ENCODE data around the gene AMFR. TPM values are rescaled to one million over a fixed set of nuclear protein-coding genes. Genes with fewer than 3 reads are reported as not detected.
"Not testable (repeated sequence)": the region's sequence is repeated elsewhere in the genome, so short reads cannot be mapped to it uniquely, and the experiment has no call there.

Gene AMFR
- total and polyA plus RNA-seq, 2 of the 13 experiments (the other 11 are each of a cell fraction or from before 2014, with no cell fraction given): 52.9 to 108 TPM

DNA sequence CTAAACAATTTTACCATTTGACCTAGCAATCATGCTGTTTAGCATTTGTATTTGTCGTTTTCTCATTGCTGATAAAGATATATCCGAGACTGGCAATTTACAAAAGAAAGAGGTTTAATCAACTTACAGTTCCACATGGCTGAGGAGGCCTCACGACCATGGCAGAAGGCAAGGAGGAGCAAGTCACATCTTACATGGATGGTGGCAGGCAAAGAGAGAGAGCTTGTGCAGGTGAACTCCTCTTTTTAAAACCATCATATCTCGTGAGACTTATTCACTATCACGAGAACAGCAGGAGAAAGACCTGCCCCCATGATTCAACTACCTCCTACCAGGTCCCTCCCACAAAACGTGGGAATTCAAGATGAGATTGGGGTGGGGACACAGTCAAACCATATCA lies 46.3 kb downstream of the AMFR start:
- H3K4me3 ChIP-seq (replicated peaks in 1 of 3; ENCODE audit: insufficient read depth in 1 of 3, low read depth in 2 of 3, low read length in 3 of 3); in situ Hi-C loops (cut with HindIII; ENCODE audit: extremely low pct_ligation_motif_present, low pct_unique_long_range_greater_than_20kb); H3K4me2 ChIP-seq (ENCODE audit: low read depth, low read length); intact Hi-C loops (cut with micrococcal nuclease; ENCODE audit: unreplicated experiment); FAIRE-seq; CTCF ChIA-PET (ENCODE audit: low intra/inter-chr PET ratio, low total read pairs); POLR2A ChIA-PET; ATAC-seq; H3K9ac ChIP-seq (ENCODE audit: insufficient read depth, low read depth, low read length); H3K27me3 ChIP-seq (ENCODE audit: control insufficient read depth in 1 of 2, insufficient read depth in 2 of 2, low read length in 2 of 2); H3K79me2 ChIP-seq (ENCODE audit: insufficient read depth, low read length); BruUV-seq (replicated peaks); H2AFZ ChIP-seq (ENCODE audit: low read length); H4K20me1 ChIP-seq (ENCODE audit: insufficient read depth, low read length); H3K27ac ChIP-seq (ENCODE audit: extremely low read length, insufficient read depth, low read length); DNase-seq (ENCODE audit: low spot score): not testable (repeated sequence)
- Histone ChIP-seq H3K4me1 (ENCODE audit: insufficient read depth, low read length) (peaks cover 22% of the 10 kb centered on the region), H3K9me3 (ENCODE audit: low read length) (peaks cover 13% of the 10 kb centered on the region), H3K36me3 (replicated peaks in 1 of 2; ENCODE audit: control insufficient read depth in 1 of 2, insufficient read depth in 2 of 2, low read length in 2 of 2) (peaks cover 10 to 39% of the 10 kb centered on the region in 2 experiments)
- peak; percentile 70; the same call in 1 of the 2 replicates for TF ChIP-seq ZNF431 (CRISPR knock-in tag; IDR thresholded peaks at IDR 0.05; ENCODE audit: borderline replicate concordance, low read depth)
- WGBS (ENCODE audit: low lambda C conversion rate): over 99% methylated on average over 6 of the region's 6 CpGs

- FAIRE-seq: not testable (repeated sequence)
Observed at GRCh38 chr16:56375792-56376191, 49.6 kb downstream of the AMFR start.

DNA sequence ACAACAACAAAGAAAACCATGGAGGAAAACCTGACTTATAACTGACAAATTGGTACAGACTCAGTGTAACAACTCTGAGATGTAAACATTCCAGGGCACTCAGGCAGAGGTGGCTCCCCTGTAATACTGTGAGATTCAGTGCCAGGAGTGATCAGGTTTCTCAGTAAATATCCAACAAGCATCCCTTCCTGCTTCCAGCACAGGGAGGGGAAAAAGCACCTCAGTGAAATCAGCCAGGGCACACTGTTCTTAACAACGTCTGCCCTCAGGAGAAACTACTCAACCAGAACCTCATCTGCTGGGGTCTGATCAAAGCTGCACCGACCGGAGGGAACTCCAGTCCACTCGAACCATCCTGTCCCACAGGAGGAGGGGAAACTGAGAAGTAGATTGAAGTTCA lies 52.3 kb downstream of the AMFR start:
- Histone ChIP-seq H3K9ac (ENCODE audit: insufficient read depth, low read depth, low read length) (no peak overlapping the region), H3K27me3 (ENCODE audit: control insufficient read depth in 1 of 2, insufficient read depth in 2 of 2, low read length in 2 of 2) (no peaks in the 10 kb centered on the region), H3K4me3 (replicated peaks in 1 of 3; ENCODE audit: insufficient read depth in 1 of 3, low read depth in 2 of 3, low read length in 3 of 3) (no peak overlapping the region), H3K9me3 (ENCODE audit: low read length) (no peaks in the 10 kb centered on the region), H3K36me3 (replicated peaks in 1 of 2; ENCODE audit: control insufficient read depth in 1 of 2, insufficient read depth in 2 of 2, low read length in 2 of 2) (peaks cover 7 to 22% of the 10 kb centered on the region in 2 experiments), H3K4me2 (ENCODE audit: low read depth, low read length) (no peak overlapping the region), H4K20me1 (ENCODE audit: insufficient read depth, low read length) (no peaks in the 10 kb centered on the region), H3K79me2 (ENCODE audit: insufficient read depth, low read length) (peaks cover 3% of the 10 kb centered on the region), H3K27ac (ENCODE audit: extremely low read length, insufficient read depth, low read length) (no peak overlapping the region), H2AFZ (ENCODE audit: low read length) (no peak overlapping the region), H3K4me1 (ENCODE audit: insufficient read depth, low read length) (peaks cover 11% of the 10 kb centered on the region)
- FAIRE-seq (no peak), ATAC-seq (no peak; the same call in 2 of the 3 replicates), DNase-seq (ENCODE audit: low spot score) (no peak)
- in situ Hi-C loops (cut with HindIII; ENCODE audit: extremely low pct_ligation_motif_present, low pct_unique_long_range_greater_than_20kb): no loop called here
- WGBS (ENCODE audit: low lambda C conversion rate): 70% methylated on average over 4 of the region's 4 CpGs
- no TSS peak for BruUV-seq (replicated peaks)
- intact Hi-C loops (cut with micrococcal nuclease; ENCODE audit: unreplicated experiment): no loop called here
- ChIA-PET CTCF (ENCODE audit: low intra/inter-chr PET ratio, low total read pairs) (no interaction called here), POLR2A (no interaction called here)
- TF ChIP-seq ZSCAN5A (CRISPR knock-in tag; IDR thresholded peaks at IDR 0.05; ENCODE audit: borderline replicate concordance) (no peak), SRF (IDR thresholded peaks at IDR 0.05; ENCODE audit: low read depth, low read length) (no peak), ZNF746 (CRISPR knock-in tag; IDR thresholded peaks at IDR 0.05) (no peak), NRL (CRISPR knock-in tag; IDR thresholded peaks at IDR 0.05; ENCODE audit: borderline replicate concordance) (no peak), NR2F6 (IDR thresholded peaks at IDR 0.05) (no peak), NR2F6 (CRISPR knock-in tag; IDR thresholded peaks at IDR 0.05) (no peak), ZNF619 (CRISPR knock-in tag; IDR thresholded peaks at IDR 0.05) (no peak), ZBTB1 (CRISPR knock-in tag; IDR thresholded peaks at IDR 0.05; ENCODE audit: borderline replicate concordance) (no peak), ZNF317 (CRISPR knock-in tag; IDR thresholded peaks at IDR 0.05) (no peak), SSRP1 (CRISPR knock-in tag; IDR thresholded peaks at IDR 0.05) (no peak), ZNF33A (CRISPR knock-in tag; IDR thresholded peaks at IDR 0.05; ENCODE audit: borderline replicate concordance) (no peak)

More at GRCh38 chr16:56375792-56376191, 49.6 kb downstream of the AMFR start:
- H4K20me1 ChIP-seq (ENCODE audit: insufficient read depth, low read length); H3K9me3 ChIP-seq (ENCODE audit: low read length); BruUV-seq (replicated peaks); in situ Hi-C loops (cut with HindIII; ENCODE audit: extremely low pct_ligation_motif_present, low pct_unique_long_range_greater_than_20kb); H3K4me1 ChIP-seq (ENCODE audit: insufficient read depth, low read length); DNase-seq (ENCODE audit: low spot score); intact Hi-C loops (cut with micrococcal nuclease; ENCODE audit: unreplicated experiment); H3K9ac ChIP-seq (ENCODE audit: insufficient read depth, low read depth, low read length); H3K79me2 ChIP-seq (ENCODE audit: insufficient read depth, low read length); CTCF ChIA-PET (ENCODE audit: low intra/inter-chr PET ratio, low total read pairs); H2AFZ ChIP-seq (ENCODE audit: low read length); H3K4me3 ChIP-seq (replicated peaks in 1 of 3; ENCODE audit: insufficient read depth in 1 of 3, low read depth in 2 of 3, low read length in 3 of 3); H3K27me3 ChIP-seq (ENCODE audit: control insufficient read depth in 1 of 2, insufficient read depth in 2 of 2, low read length in 2 of 2); POLR2A ChIA-PET; H3K4me2 ChIP-seq (ENCODE audit: low read depth, low read length); ATAC-seq; H3K27ac ChIP-seq (ENCODE audit: extremely low read length, insufficient read depth, low read length): not testable (repeated sequence)
- H3K36me3 ChIP-seq (replicated peaks in 1 of 2; ENCODE audit: control insufficient read depth in 1 of 2, insufficient read depth in 2 of 2, low read length in 2 of 2): peaks cover 3 to 21% of the 10 kb centered on the region in 2 experiments; a peak in 3 of 5 replicates
- 95% methylated on average over 6 of the region's 6 CpGs for WGBS (ENCODE audit: low lambda C conversion rate)
